ENCODE results near the gene CCN6.

The CCN6 gene

DNA sequence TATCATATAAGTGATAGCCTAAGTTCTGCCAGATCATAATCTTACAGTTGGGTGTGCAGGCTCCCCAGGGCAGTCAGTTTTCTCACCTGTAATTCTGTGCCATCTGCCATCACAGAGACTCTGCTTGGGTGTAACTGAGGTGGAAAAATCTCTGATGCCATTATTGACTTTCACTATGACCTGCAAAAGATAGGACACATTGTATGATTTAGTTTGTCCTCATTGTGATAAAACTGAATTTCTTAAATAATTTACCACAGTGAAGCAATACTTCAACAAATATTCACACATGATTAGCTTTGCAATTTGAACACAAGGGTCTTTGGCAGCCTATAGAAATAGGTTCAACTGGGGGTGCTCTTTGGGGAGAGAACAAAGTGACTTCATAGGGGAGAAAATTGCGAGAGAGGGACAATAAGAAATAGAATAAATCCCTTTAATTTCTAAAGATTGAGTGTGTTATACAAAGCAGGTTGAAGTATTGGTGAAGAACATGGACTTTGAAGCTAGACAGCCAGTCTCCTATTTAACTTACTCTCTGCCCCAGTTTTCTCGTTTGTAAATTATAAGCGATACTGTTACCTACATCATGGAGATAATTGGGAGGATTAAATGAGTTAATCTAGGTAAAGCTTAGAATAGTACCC is 60.8 kb downstream of the CCN6 start:
- DNase-seq (ENCODE audit: low read depth in 2 of 2), result no peak

DNA sequence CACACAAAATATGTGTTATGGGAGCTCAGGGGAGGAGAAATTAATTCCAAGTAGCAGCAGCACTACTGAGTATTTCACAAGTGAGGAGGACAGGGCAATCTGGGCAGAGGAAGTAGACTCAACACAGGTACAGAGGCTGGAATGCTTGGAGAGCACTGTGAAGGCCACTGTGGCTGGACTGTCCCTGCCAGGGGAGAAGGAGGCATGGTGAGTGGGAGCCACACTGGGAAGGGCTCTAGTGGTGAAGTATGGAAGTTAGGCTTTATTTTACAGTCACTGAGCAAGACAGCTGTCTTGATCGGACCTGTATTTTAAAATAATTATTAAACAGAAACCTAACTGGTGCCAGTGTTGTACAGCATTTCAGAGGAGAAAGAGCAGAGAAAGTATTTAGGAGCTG is 62.3 kb downstream of the CCN6 start:
- DNase-seq (ENCODE audit: low read depth in 2 of 2), result no peak

DNA sequence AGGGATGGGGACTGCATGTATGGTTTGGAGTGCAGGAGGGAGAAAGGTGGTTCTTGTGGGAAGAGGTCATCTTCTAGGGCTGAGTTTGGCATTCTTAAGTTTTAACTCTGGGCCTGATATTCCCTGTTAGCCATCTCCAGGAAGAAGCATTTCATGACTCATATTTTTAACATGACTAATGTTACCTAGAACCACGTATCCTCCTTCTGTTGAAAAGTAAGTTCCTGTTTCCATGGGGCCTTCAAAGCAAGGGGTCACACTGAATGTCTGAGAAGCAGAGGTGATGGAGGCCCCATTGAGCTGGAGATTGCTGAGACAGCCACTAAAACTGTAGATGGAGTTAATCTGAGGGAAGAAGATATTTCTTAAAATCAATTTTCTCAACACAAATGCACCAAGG is 63.6 kb downstream of the CCN6 start:
- no peak for DNase-seq (ENCODE audit: low read depth in 2 of 2)

DNA sequence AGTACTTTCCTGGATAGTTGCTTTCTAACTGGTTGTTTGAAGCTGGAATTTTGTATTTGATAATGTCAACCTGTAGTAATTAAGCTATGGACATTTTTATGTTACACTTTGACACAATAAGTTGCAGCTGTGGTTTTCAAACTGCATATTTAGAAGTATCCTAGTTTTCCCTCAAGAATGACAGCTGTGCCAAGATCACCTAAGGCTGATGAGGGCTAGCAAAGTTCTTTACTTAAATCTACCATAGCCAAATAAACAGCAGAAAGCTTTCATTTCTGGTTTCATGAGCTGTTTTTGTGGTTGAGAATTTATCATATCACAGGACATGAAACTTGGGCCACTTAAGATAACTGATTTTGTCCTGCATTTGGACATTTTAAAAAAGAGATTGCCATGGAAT is 64.1 kb downstream of the CCN6 start:
- no peak for DNase-seq (ENCODE audit: low read depth in 2 of 2)

Data from stimulated activated CD8-positive, alpha-beta memory T cell treated with anti-CD3 and anti-CD28 coated beads, Interleukin-2, amount 100 ng/mL, for 48 hours (primary cell).